GM12892 (cell line): ENCODE measurements around the gene PCAT7.

Experiments
- POLR2A ChIP-seq: IDR thresholded peaks from 2 replicates; pipeline ENCODE4 v1.6.1; 2011; ENCODE audit warnings: low read depth, low read length, control low read depth
- POLR2AphosphoS5 ChIP-seq: IDR thresholded peaks from 2 replicates; pipeline ENCODE4 v1.6.1; 2011; ENCODE audit warnings: low read depth, low read length, control low read depth
- TAF1 ChIP-seq: IDR thresholded peaks from 2 replicates; pipeline ENCODE4 v1.6.1; 2011; ENCODE audit warnings: low read depth, mild to moderate bottlenecking, control low read depth, low read length, borderline replicate concordance

- no peak for TF ChIP-seq POLR2A
- TF ChIP-seq POLR2AphosphoS5 = no peak
- TF ChIP-seq TAF1 = no peak
These were observed 29.7 kb downstream of the PCAT7 start for GRCh38 chr9:94584555-94584954.
